Lower leg skin (tissue), 4 donors: ENCODE results near the gene TAOK3. TPM values are rescaled to one million over a fixed set of nuclear protein-coding genes. Genes with fewer than 3 reads are reported as not detected.

ENCODE experiments used
- DNase-seq, 2 donors: peaks; one replicate each; pipeline ENCODE4 v3.0.0-alpha.2; 2019; ENCODE audit warnings: low spot score in 2 of 2
- H3K4me3 ChIP-seq: fragments of 200-600 bp; sonication (generic); 2 replicates; pipeline ENCODE4 v1.5.1; 2017; ENCODE audit warnings: mild to moderate bottlenecking, low read depth; ENCODE audit not compliant: poor library complexity, severe bottlenecking
- CTCF ChIP-seq, 3 donors: fragments of 450-650 bp; IDR thresholded peaks; one replicate each; pipeline ENCODE4 v1.5.1; 2016; ENCODE audit warnings: antibody characterized with exemption in 3 of 3, mild to moderate bottlenecking in 3 of 3, moderate library complexity in 2 of 3
- POLR2A ChIP-seq, 2 donors: fragments of 450-650 bp; IDR thresholded peaks; one replicate each; pipeline ENCODE4 v1.6.1; 2016 to 2017; ENCODE audit warnings: antibody characterized with exemption in 2 of 2, mild to moderate bottlenecking in 1 of 2, moderate library complexity in 1 of 2
- WGBS, 2 donors: methylation state at CpG; one replicate each; pipeline ENCODE4 v1.1.5; 2018; 5-methylcytosine and 5-hydroxymethylcytosine counted together
- intact Hi-C: fragments of 100-400 bp; cut with DNase I; formaldehyde crosslinking; loops from one replicate; pipeline ENCODE4 v1.15.0; 2023; ENCODE audit warnings: low total_unique reads
- total RNA-seq, 4 donors: library from RNA; depleted of rRNA; stranded (reverse); fragments of >200 nt; gene quantifications; one replicate each; pipeline ENCODE4 v1.1.0, GENCODE V29; 2016

The TAOK3 gene
- total RNA-seq, 4 donors from 2014 or later, result 15.7 to 46.6 (median 24.7) TPM

- intact Hi-C loops, result no loop called here
- TF ChIP-seq POLR2A (IDR thresholded peaks at IDR 0.05) (no peak), CTCF (IDR thresholded peaks at IDR 0.05) (no peak)
- 90 to 94% methylated on average over 1 of the region's 1 CpG for WGBS, 2 donors
- H3K4me3 ChIP-seq, result no peak overlapping the region
- no peak for DNase-seq
Measured at GRCh38 chr12:118213452-118213851, 159.3 kb downstream of the TAOK3 start.

- DNase-seq, result no peak
- 81 to 88% methylated on average over 2 of the region's 2 CpGs for WGBS, 2 donors
- no peak for TF ChIP-seq POLR2A (IDR thresholded peaks at IDR 0.05)
- no peak for TF ChIP-seq CTCF (IDR thresholded peaks at IDR 0.05)
- intact Hi-C loops, result no loop called here
- no peak overlapping the region for H3K4me3 ChIP-seq
Measured at GRCh38 chr12:118212606-118213005, 160.1 kb downstream of the TAOK3 start.

- TF ChIP-seq POLR2A (IDR thresholded peaks at IDR 0.05), result no peak
- TF ChIP-seq CTCF (IDR thresholded peaks at IDR 0.05), result no peak
- DNase-seq, result no peak
- H3K4me3 ChIP-seq, result no peak overlapping the region
- 81 to 83% methylated on average over 3 of the region's 3 CpGs for WGBS, 2 donors
- intact Hi-C loops, result no loop called here
Measured at GRCh38 chr12:118206107-118206412, 166.6 kb downstream of the TAOK3 start.

- TF ChIP-seq CTCF (IDR thresholded peaks at IDR 0.05), result no peak
- no peak for TF ChIP-seq POLR2A (IDR thresholded peaks at IDR 0.05)
- no peak for DNase-seq
- intact Hi-C loops, result no loop called here
- WGBS, 2 donors, result 88 to 91% methylated on average over 6 of the region's 6 CpGs
- no peak overlapping the region for H3K4me3 ChIP-seq
Measured at GRCh38 chr12:118193958-118194357, 178.7 kb downstream of the TAOK3 start.

GRCh38 chr12:118193477-118193876, 179.2 kb downstream of the TAOK3 start:
- WGBS, 2 donors, result 77 to 84% methylated on average over 5 of the region's 5 CpGs
- TF ChIP-seq POLR2A (IDR thresholded peaks at IDR 0.05), result no peak
- no peak for DNase-seq
- intact Hi-C loops, result no loop called here
- no peak overlapping the region for H3K4me3 ChIP-seq

- no peak for DNase-seq
- no peak overlapping the region for H3K4me3 ChIP-seq
- WGBS, 2 donors, result 23 to 25% methylated on average over 11 of the region's 11 CpGs
- TF ChIP-seq POLR2A (IDR thresholded peaks at IDR 0.05), result no peak
- intact Hi-C loops, result no loop called here
Measured at GRCh38 chr12:118190266-118190665, 182.4 kb downstream of the TAOK3 start.

GRCh38 chr12:118189741-118190191, 182.9 kb downstream of the TAOK3 start:
- 23 to 26% methylated on average over 14 of the region's 14 CpGs for WGBS, 2 donors
- intact Hi-C loops, result no loop called here
- no peak overlapping the region for H3K4me3 ChIP-seq

More at GRCh38 chr12:118189741-118190191, 182.9 kb downstream of the TAOK3 start:
- DNase-seq, result no peak
- TF ChIP-seq CTCF (IDR thresholded peaks at IDR 0.05), result no peak
- no peak for TF ChIP-seq POLR2A (IDR thresholded peaks at IDR 0.05)
